PC-9 (cell line): Measurements from ENCODE around the gene GSE1. TPM values are rescaled to one million over a fixed set of nuclear protein-coding genes. Genes with fewer than 3 reads are reported as not detected.

ENCODE experiments used
- BruUV-seq: library from RNA; stranded (reverse); fragments of 400-500 nt; replicated peaks from 2 replicates; lab custom pipeline; 2021; lab: Mats Ljungman, UMichigan
- CTCF ChIA-PET: fragments of 300-600 bp; sonication (Branson Sonifier 250); formaldehyde crosslinking; loops from one replicate; lab custom pipeline; 2022; ENCODE audit warnings: antibody characterized with exemption; lab: Charles Lee
- POLR2A ChIA-PET: fragments of 300-600 bp; sonication (Branson Sonifier 250); formaldehyde crosslinking; loops from one replicate; lab custom pipeline; 2022; ENCODE audit warnings: antibody characterized with exemption; ENCODE audit not compliant: unreplicated experiment; lab: Charles Lee
- DNase-seq, 2 experiments: peaks; one replicate each; pipeline versions ENCODE4 v3.0.0 to v3.0.0-alpha.2; 2015 to 2022; ENCODE audit warnings: mixed read lengths in 1 of 2
- H2AFZ ChIP-seq: fragments of 200-600 bp; sonication (generic); 2 replicates; pipeline ENCODE4 v1.8.1; 2017; ENCODE audit warnings: antibody characterized with exemption
- H3F3A ChIP-seq: fragments of 200-600 bp; sonication (generic); 2 replicates; pipeline ENCODE4 v1.8.1; 2017; ENCODE audit warnings: antibody characterized with exemption, mild to moderate bottlenecking, low read depth; ENCODE audit not compliant: insufficient read depth
- H3K27ac ChIP-seq: fragments of 200-600 bp; sonication (generic); 2 replicates; pipeline ENCODE4 v1.6.1; 2016; ENCODE audit warnings: mixed run types
- H3K27me3 ChIP-seq: fragments of 200-600 bp; sonication (generic); 2 replicates; pipeline ENCODE4 v1.6.1; 2016; ENCODE audit warnings: low read depth, mixed run types; ENCODE audit not compliant: insufficient read depth
- H3K36me3 ChIP-seq: fragments of 200-600 bp; sonication (generic); 2 replicates; pipeline ENCODE4 v1.6.1; 2016; ENCODE audit warnings: low read depth, mixed run types
- H3K4me1 ChIP-seq: fragments of 200-600 bp; sonication (generic); replicated peaks from 2 replicates; pipeline ENCODE4 v1.6.1; 2016; ENCODE audit warnings: mixed run types; ENCODE audit not compliant: insufficient read depth
- H3K4me2 ChIP-seq: fragments of 200-600 bp; sonication (generic); 2 replicates; pipeline ENCODE4 v1.6.1; 2017; ENCODE audit warnings: mixed run types
- H3K4me3 ChIP-seq: fragments of 200-600 bp; sonication (generic); 2 replicates; pipeline ENCODE4 v1.6.1; 2016; ENCODE audit warnings: mixed run types
- H3K79me2 ChIP-seq: fragments of 200-600 bp; sonication (generic); 2 replicates; pipeline ENCODE4 v1.6.1; 2017; ENCODE audit warnings: low read depth, mixed run types
- H3K9me2 ChIP-seq: fragments of 200-600 bp; sonication (generic); 2 replicates; pipeline ENCODE4 v1.8.1; 2017; ENCODE audit warnings: mild to moderate bottlenecking; ENCODE audit not compliant: insufficient read depth
- H3K9me3 ChIP-seq: fragments of 200-600 bp; sonication (generic); 2 replicates; pipeline ENCODE4 v1.8.1; 2016; ENCODE audit warnings: low read depth; ENCODE audit not compliant: insufficient read depth
- H4K20me1 ChIP-seq: fragments of 200-600 bp; sonication (generic); 2 replicates; pipeline ENCODE4 v1.8.1; 2017; ENCODE audit not compliant: insufficient read depth
- CTCF ChIP-seq: fragments of 200-600 bp; sonication (generic); conservative IDR thresholded peaks from 2 replicates; pipeline ENCODE4 v1.6.1; 2017; ENCODE audit warnings: mixed run types, antibody characterized with exemption, mild to moderate bottlenecking, moderate library complexity
- EZH2 ChIP-seq: fragments of 200-600 bp; sonication (generic); IDR thresholded peaks from 2 replicates; pipeline ENCODE4 v1.8.0; 2017; ENCODE audit warnings: antibody characterized with exemption, low read depth
- intact Hi-C: fragments of 100-400 bp; cut with micrococcal nuclease; formaldehyde crosslinking; loops from one replicate; pipeline ENCODE4 v1.10.0; 2022; ENCODE audit not compliant: unreplicated experiment
- total RNA-seq: library from RNA; stranded (reverse); gene quantifications from 2 replicates; pipeline ENCODE4 v1.2.3, GENCODE V29; 2021

GSE1 gene
- total RNA-seq, 1 experiment from 2014 or later = 83.5 TPM

GRCh38 chr16:85707528-85708095, 94.5 kb downstream of the GSE1 start:
- no peaks in the 10 kb centered on the region for H3K79me2 ChIP-seq
- CTCF ChIA-PET = no interaction called here
- no peak overlapping the region for H2AFZ ChIP-seq
- peaks cover 4% of the 10 kb centered on the region; the same call in 1 of the 2 replicates for H3K9me3 ChIP-seq
- no peak for DNase-seq
- H3K4me3 ChIP-seq = no peak overlapping the region
- intact Hi-C loops = no loop called here
- H4K20me1 ChIP-seq = no peaks in the 10 kb centered on the region
- H3F3A ChIP-seq = no peaks in the 10 kb centered on the region; the same call in 1 of the 2 replicates
- BruUV-seq = no TSS peak
- no peaks in the 10 kb centered on the region for H3K27me3 ChIP-seq
- POLR2A ChIA-PET = no interaction called here
- H3K4me2 ChIP-seq = no peak overlapping the region
- no peaks in the 10 kb centered on the region; the same call in 1 of the 2 replicates for H3K36me3 ChIP-seq
- TF ChIP-seq EZH2 (no peak), CTCF (no peak)
- H3K27ac ChIP-seq = no peak overlapping the region
- H3K4me1 ChIP-seq = no peaks in the 10 kb centered on the region
- H3K9me2 ChIP-seq = no peaks in the 10 kb centered on the region

- POLR2A ChIA-PET = no interaction called here
- H3K36me3 ChIP-seq = no peaks in the 10 kb centered on the region; the same call in 1 of the 2 replicates
- TF ChIP-seq EZH2 (no peak), CTCF (no peak)
Observed at GRCh38 chr16:85708338-85708737, 95.2 kb downstream of the GSE1 start.

GRCh38 chr16:85709766-85710585, 96.9 kb downstream of the GSE1 start:
- H3K27me3 ChIP-seq = no peaks in the 10 kb centered on the region
- H3K36me3 ChIP-seq = no peaks in the 10 kb centered on the region; the same call in 1 of the 2 replicates
- H3K9me2 ChIP-seq = no peaks in the 10 kb centered on the region
- intact Hi-C loops = no loop called here
- H3K4me1 ChIP-seq = no peaks in the 10 kb centered on the region
- no peaks in the 10 kb centered on the region for H4K20me1 ChIP-seq
- no peak for DNase-seq
- no peak overlapping the region for H3K4me3 ChIP-seq
- H3K4me2 ChIP-seq = no peak overlapping the region
- H3K27ac ChIP-seq = no peak overlapping the region
- peaks cover 4% of the 10 kb centered on the region; the same call in 1 of the 2 replicates for H3K9me3 ChIP-seq
- H3F3A ChIP-seq = no peaks in the 10 kb centered on the region
- no peaks in the 10 kb centered on the region for H3K79me2 ChIP-seq
- ChIA-PET CTCF (no interaction called here), POLR2A (no interaction called here)
- BruUV-seq = no TSS peak
- H2AFZ ChIP-seq = no peak overlapping the region
- TF ChIP-seq CTCF (no peak), EZH2 (no peak)

More at GRCh38 chr16:85708338-85708737, 95.2 kb downstream of the GSE1 start:
- peaks cover 4% of the 10 kb centered on the region; the same call in 1 of the 2 replicates for H3K9me3 ChIP-seq
- DNase-seq = no peak
- no peaks in the 10 kb centered on the region for H4K20me1 ChIP-seq
- H3K27ac ChIP-seq = no peak overlapping the region
- H2AFZ ChIP-seq = no peak overlapping the region
- no peaks in the 10 kb centered on the region; the same call in 1 of the 2 replicates for H3F3A ChIP-seq
- no peaks in the 10 kb centered on the region for H3K79me2 ChIP-seq
- H3K4me3 ChIP-seq = no peak overlapping the region
- no peaks in the 10 kb centered on the region for H3K9me2 ChIP-seq
- CTCF ChIA-PET = no interaction called here
- no TSS peak for BruUV-seq
- H3K27me3 ChIP-seq = no peaks in the 10 kb centered on the region
- intact Hi-C loops = no loop called here
- no peak overlapping the region for H3K4me2 ChIP-seq
- no peaks in the 10 kb centered on the region for H3K4me1 ChIP-seq
